A673 (cell line): ENCODE results near the gene GREB1L.

Experiments used
- EZH2 ChIP-seq: fragments of 200-600 bp; sonication (generic); IDR thresholded peaks from 2 replicates; pipeline ENCODE4 v1.6.1; 2017; ENCODE audit warnings: borderline replicate concordance, low read depth, mild to moderate bottlenecking, mixed read lengths, antibody characterized with exemption, low read length; ENCODE audit not compliant: poor library complexity, severe bottlenecking
- TF ChIP-seq, protein P1 (sequence below): fragments of 300-800, 200-600 bp; sonication (generic); conservative IDR thresholded peaks from 2 replicates; pipeline ENCODE4 v1.5.1; 2017; ENCODE audit warnings: low read depth, mild to moderate bottlenecking, antibody characterized with exemption, low read length, moderate library complexity, mixed read lengths

DNA sequence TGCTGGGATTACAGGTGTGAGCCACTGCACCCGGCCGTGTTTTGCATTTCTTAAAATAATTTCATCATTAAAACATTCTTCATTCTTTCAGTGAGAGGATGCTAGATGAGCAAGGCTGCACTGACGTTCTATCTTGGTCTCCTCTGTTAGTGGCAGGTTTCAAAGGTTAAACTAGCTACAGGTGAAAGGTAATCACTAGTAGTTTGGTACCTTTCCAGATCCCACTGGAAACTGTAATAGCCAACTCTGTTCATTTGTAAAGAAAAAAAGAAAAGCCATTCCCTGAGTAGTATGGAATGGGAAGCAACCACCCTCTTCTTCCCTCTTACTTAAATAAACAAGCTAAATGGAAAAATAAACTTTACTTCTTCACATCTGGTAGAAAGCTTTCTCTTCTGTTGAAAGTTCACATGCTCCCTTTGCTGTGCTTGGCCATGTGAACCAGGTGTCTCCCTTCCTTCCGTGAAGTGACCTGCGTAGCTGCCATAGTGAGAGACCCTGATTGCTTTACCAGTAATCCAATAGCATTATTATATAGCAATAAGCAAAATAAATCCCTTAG lies 94.0 kb downstream of the GREB1L start:
- TF ChIP-seq, protein P1, sequence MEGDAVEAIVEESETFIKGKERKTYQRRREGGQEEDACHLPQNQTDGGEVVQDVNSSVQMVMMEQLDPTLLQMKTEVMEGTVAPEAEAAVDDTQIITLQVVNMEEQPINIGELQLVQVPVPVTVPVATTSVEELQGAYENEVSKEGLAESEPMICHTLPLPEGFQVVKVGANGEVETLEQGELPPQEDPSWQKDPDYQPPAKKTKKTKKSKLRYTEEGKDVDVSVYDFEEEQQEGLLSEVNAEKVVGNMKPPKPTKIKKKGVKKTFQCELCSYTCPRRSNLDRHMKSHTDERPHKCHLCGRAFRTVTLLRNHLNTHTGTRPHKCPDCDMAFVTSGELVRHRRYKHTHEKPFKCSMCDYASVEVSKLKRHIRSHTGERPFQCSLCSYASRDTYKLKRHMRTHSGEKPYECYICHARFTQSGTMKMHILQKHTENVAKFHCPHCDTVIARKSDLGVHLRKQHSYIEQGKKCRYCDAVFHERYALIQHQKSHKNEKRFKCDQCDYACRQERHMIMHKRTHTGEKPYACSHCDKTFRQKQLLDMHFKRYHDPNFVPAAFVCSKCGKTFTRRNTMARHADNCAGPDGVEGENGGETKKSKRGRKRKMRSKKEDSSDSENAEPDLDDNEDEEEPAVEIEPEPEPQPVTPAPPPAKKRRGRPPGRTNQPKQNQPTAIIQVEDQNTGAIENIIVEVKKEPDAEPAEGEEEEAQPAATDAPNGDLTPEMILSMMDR: no peak
- no peak for TF ChIP-seq EZH2
